HFFc6 (cell line): ENCODE results near the gene SEBOX. TPM values are rescaled to one million over a fixed set of nuclear protein-coding genes. Genes with fewer than 3 reads are reported as not detected.

ENCODE experiments used
- DNase-seq: peaks from one replicate; pipeline ENCODE4 v3.0.0-alpha.2; 2018
- H3K27ac Mint-ChIP-seq: 2 replicates; pipeline ENCODE4 v1.8.0; 2020; ENCODE audit warnings: mild to moderate bottlenecking, mixed read lengths
- H3K27me3 Mint-ChIP-seq: 2 replicates; pipeline ENCODE4 v1.8.0; 2021; ENCODE audit warnings: mild to moderate bottlenecking, moderate library complexity, mixed read lengths; ENCODE audit not compliant: insufficient read depth
- H3K36me3 Mint-ChIP-seq: 2 replicates; pipeline ENCODE4 v1.8.0; 2021; ENCODE audit warnings: low read depth, mixed read lengths
- H3K4me1 Mint-ChIP-seq: 2 replicates; pipeline ENCODE4 v1.8.0; 2020; ENCODE audit warnings: low read depth, mixed read lengths
- H3K4me3 Mint-ChIP-seq: 2 replicates; pipeline ENCODE4 v1.8.0; 2020; ENCODE audit warnings: mild to moderate bottlenecking, moderate library complexity, mixed read lengths
- H3K9me3 Mint-ChIP-seq: 2 replicates; pipeline ENCODE4 v1.8.0; 2020; ENCODE audit warnings: mild to moderate bottlenecking, mixed read lengths
- microRNA-seq: library from miRNA; unstranded; fragments of <30 nt; microRNA quantifications from one replicate; pipeline ENCODE4, GENCODE V29; 2019
- total RNA-seq, 6 experiments: library from RNA; stranded (reverse); fragmentation: NEBNext Ultra II Directional; extraction: Animal tissue kit (Norgen Biotek cat#: 25700); gene quantifications; 2 replicates in 1 of 6; 3 replicates in 5 of 6; pipeline ENCODE4 v1.2.3, GENCODE V29; 2021
- TF ChIP-seq, protein P1 (sequence below): fragments of 200-600 bp; sonication (generic); IDR thresholded peaks from 2 replicates; pipeline ENCODE4 v1.5.0; 2021; ENCODE audit warnings: antibody characterized with exemption, mild to moderate bottlenecking

Gene SEBOX
- total RNA-seq, 6 experiments from 2014 or later: not detected

DNA sequence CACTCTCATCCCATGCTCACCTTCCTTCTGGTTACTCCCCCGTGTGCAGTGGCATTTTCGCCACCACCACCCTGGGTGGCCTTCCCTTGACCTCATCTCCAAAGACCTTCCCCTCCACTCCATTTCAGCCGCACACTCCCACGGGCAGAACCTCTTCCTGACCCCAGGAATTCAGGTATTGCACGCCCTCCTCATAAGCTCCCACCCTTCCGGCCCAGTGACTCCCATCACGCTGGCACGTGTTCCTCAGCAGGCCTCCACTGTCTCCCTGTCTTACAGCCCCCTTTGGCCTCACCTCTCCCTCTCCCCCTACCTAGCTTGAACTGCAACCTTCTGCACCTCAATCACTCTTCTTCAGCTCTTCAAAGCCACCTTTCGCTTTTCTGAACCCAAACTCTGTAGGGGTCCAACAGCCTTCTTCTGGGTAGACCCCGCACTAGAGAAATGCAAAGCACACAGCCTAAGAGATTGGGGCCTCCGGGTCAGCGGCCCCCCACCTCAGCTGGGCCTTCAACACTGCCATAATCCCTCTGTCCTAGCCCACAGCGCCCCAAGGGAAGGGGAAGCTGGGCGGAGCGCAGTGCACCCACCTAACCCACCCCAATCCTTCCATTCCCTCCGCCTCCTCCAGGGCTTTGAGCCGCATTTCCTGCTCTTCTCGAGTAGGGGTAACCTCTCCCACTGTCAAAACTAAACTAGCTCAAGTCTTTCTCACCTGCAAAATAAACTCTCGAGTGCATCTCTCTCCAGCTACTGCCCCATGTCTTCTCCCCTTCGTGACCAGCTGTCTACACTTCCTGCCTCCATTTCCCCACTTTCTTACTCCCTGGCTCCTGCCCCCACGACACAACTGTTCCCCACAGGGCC lies 47.7 kb downstream of the SEBOX start:
- Mint-ChIP-seq H3K4me3 (peak overlapping the region; percentile 92; the same call in 1 of the 2 replicates), H3K4me1 (peaks cover 26% of the 10 kb centered on the region), H3K36me3 (peaks cover 5% of the 10 kb centered on the region; the same call in 1 of the 2 replicates), H3K27ac (peak overlapping the region; percentile 42; the same call in 1 of the 2 replicates), H3K9me3 (no peaks in the 10 kb centered on the region), H3K27me3 (peaks cover 6% of the 10 kb centered on the region)
- TF ChIP-seq, protein P1, sequence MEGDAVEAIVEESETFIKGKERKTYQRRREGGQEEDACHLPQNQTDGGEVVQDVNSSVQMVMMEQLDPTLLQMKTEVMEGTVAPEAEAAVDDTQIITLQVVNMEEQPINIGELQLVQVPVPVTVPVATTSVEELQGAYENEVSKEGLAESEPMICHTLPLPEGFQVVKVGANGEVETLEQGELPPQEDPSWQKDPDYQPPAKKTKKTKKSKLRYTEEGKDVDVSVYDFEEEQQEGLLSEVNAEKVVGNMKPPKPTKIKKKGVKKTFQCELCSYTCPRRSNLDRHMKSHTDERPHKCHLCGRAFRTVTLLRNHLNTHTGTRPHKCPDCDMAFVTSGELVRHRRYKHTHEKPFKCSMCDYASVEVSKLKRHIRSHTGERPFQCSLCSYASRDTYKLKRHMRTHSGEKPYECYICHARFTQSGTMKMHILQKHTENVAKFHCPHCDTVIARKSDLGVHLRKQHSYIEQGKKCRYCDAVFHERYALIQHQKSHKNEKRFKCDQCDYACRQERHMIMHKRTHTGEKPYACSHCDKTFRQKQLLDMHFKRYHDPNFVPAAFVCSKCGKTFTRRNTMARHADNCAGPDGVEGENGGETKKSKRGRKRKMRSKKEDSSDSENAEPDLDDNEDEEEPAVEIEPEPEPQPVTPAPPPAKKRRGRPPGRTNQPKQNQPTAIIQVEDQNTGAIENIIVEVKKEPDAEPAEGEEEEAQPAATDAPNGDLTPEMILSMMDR: no peak
- DNase-seq: no peak

DNA sequence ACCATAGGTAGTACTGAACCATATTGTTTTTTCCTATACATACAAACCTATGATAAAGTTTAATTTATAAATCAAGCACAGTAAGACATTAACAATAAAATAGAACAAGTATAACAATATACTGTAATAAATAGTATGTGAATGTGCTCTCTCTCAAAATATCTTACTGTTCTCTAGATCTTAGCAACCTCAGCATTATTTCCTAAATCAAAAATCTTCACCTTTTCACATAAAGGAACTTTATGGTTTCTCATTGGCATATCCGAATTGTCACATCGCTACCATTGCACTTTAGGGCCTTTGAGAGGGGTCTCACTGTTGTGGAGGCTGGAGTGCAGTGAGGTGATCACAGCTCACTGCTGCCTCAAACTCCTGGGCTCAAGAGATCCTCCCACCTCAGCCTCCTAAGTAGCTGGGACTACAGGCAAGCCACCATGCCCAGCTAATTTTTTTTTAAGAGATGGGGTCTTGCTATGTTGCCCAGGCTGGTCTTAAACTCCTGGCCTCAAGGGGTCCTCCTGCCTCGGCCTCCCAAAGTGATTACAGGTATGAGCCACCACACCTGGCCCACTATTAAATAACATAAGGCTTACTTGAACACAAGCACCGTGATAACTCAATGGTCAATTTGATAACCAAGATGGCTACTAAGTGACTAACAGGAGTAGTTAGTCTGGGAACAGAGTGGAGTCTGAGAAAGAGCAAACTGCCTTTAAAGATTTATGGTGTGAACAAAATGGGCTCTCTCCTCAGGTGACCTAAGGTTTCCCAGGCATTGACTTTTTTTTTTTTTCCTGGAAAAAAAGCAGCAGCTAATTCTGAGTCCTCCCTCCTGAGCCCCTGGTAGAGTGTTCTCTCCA lies 48.9 kb downstream of the SEBOX start:
- Mint-ChIP-seq H3K27ac (no peak overlapping the region), H3K4me3 (no peak overlapping the region), H3K4me1 (peaks cover 26% of the 10 kb centered on the region), H3K27me3 (peaks cover 6% of the 10 kb centered on the region), H3K36me3 (peaks cover 5% of the 10 kb centered on the region; the same call in 1 of the 2 replicates), H3K9me3 (no peaks in the 10 kb centered on the region)
- TF ChIP-seq, protein P1: no peak
- no peak for DNase-seq

DNA sequence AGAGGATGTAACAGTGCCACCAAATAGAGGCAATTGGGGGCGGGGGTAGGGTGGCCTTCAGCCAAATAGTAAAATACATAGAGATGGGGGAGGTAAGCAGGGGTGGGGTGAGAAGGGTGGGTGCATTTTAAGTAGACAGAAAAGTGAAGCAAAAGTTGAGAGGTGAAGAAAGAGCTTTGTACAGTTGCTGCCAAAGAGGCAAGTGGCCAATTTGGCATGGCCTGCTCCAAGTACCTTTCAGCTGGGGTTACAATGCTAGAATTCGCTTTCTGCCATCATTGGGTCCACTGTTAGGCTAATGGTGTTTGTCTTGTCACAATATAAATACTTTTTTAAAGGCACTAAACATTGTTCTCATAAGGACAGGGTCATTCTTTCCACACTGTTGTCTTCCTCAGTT lies 51.2 kb downstream of the SEBOX start:
- Mint-ChIP-seq H3K27me3 (peaks cover 4% of the 10 kb centered on the region), H3K27ac (no peak overlapping the region), H3K9me3 (no peaks in the 10 kb centered on the region), H3K4me3 (no peak overlapping the region), H3K4me1 (peaks cover 18% of the 10 kb centered on the region), H3K36me3 (no peaks in the 10 kb centered on the region)
- DNase-seq: no peak
- TF ChIP-seq, protein P1: no peak

Small RNA genes lying within 50 kb of the gene (microRNA-seq; reads per million reads assigned to microRNA genes)
- 3.9 reads per million for gene MIR4723

Other genes with a start within 250 kb of the SEBOX start
- gene TMEM97, start 46.0 kb downstream of the SEBOX start, total RNA-seq: 10 to 100 TPM; 17.6 to 29.5 (median 24.1) TPM
- 10 to 100 TPM; 47.9 to 63.0 (median 50.9) TPM for gene IFT20, start 29.7 kb downstream of the SEBOX start, total RNA-seq
- 10 to 100 TPM; 73.8 to 89.7 (median 85.2) TPM for gene TNFAIP1, start 29.4 kb downstream of the SEBOX start, total RNA-seq
- gene POLDIP2, start 7.7 kb downstream of the SEBOX start, total RNA-seq: 100 to 1,000 TPM; 104 to 118 (median 106) TPM
- gene VTN, start 5.1 kb upstream of the SEBOX start, total RNA-seq: under 1 TPM; 0.36 to 0.76 (median 0.60) TPM
- gene SARM1, start 6.5 kb upstream of the SEBOX start, total RNA-seq: 10 to 100 TPM; 15.1 to 18.9 (median 16.8) TPM
- gene SLC46A1, start 41.0 kb upstream of the SEBOX start, total RNA-seq: 1 to 10 TPM; 4.3 to 6.7 (median 6.4) TPM
- under 1 TPM in 2 of 6 experiments, not detected in 4; 0.07 to 0.08 TPM for gene SLC13A2, start 108.4 kb upstream of the SEBOX start, total RNA-seq
- not detected for gene FOXN1, start 141.1 kb upstream of the SEBOX start, total RNA-seq
- gene UNC119, start 187.4 kb upstream of the SEBOX start, total RNA-seq: 10 to 100 TPM; 28.3 to 36.9 (median 30.1) TPM
- gene PIGS, start 206.3 kb upstream of the SEBOX start, total RNA-seq: 10 to 100 TPM; 69.5 to 94.7 (median 78.0) TPM
- gene ALDOC, start 211.7 kb upstream of the SEBOX start, total RNA-seq: 10 to 100 TPM in 5 of 6 experiments, 1 to 10 TPM in 1; 8.6 to 14.7 (median 10.3) TPM
- gene SPAG5, start 233.8 kb upstream of the SEBOX start, total RNA-seq: 10 to 100 TPM; 29.2 to 73.3 (median 69.4) TPM
- 1 to 10 TPM; 3.2 to 4.3 (median 3.5) TPM for gene RSKR, start 249.0 kb upstream of the SEBOX start, total RNA-seq